ENCODE data around the gene NEDD4L.
"Not testable (repeated sequence)": the region's sequence is repeated elsewhere in the genome, so short reads cannot be mapped to it uniquely, and the experiment has no call there.

Gene NEDD4L

GRCh38 chr18:58275176-58275575 is 231.2 kb downstream of the NEDD4L start:
- no peak overlapping the region for H3K4me3 ChIP-seq (ENCODE audit: low read depth, low read length)
- TF ChIP-seq CTCF (IDR thresholded peaks at IDR 0.05; ENCODE audit: borderline replicate concordance, insufficient read depth, low read depth, low read length) = no peak

- TF ChIP-seq CTCF (IDR thresholded peaks at IDR 0.05; ENCODE audit: borderline replicate concordance, insufficient read depth, low read depth, low read length) = no peak
These were observed 233.0 kb downstream of the NEDD4L start for GRCh38 chr18:58276789-58277739.

DNA sequence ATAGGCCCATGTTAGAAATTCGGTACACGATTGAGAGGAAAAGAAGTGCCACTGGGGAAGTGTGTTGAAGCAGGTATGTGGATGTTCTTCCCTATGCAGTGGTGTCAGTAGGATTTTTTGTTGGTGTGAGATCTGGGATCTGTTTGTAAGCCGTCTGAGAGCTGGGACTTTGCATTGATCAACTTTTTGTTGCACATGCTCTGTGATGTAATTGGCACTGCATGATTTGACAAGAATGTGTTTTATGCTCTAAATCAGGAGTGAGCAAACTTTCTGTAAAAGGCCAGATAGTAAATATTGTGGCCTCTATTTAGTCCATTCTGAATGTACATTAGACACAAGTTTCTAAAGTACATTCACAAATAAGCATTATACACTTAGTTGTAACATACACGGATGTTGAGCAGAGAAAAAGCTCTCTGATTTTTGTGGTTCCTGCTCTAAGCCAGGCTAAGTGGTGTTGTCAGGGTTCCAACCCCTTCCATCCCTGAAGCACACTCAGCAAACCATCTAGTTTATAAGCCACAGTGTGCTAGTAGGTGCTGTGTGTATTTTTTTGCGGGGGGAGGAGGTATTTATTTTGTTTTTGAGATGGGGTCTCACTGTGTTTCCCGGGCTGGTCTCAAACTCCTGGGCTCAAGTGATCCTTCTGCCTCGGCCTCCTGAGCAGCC is 235.6 kb downstream of the NEDD4L start:
- TF ChIP-seq CTCF (IDR thresholded peaks at IDR 0.05; ENCODE audit: borderline replicate concordance, insufficient read depth, low read depth, low read length) = no peak
- no peak overlapping the region for H3K4me3 ChIP-seq (ENCODE audit: low read depth, low read length)

More at GRCh38 chr18:58276789-58277739, 233.0 kb downstream of the NEDD4L start:
- no peak overlapping the region for H3K4me3 ChIP-seq (ENCODE audit: low read depth, low read length)

- H3K4me3 ChIP-seq (ENCODE audit: low read depth, low read length) = no peak overlapping the region
- TF ChIP-seq CTCF (IDR thresholded peaks at IDR 0.05; ENCODE audit: borderline replicate concordance, insufficient read depth, low read depth, low read length) = no peak
These were observed 236.2 kb downstream of the NEDD4L start for GRCh38 chr18:58280191-58280590.

DNA sequence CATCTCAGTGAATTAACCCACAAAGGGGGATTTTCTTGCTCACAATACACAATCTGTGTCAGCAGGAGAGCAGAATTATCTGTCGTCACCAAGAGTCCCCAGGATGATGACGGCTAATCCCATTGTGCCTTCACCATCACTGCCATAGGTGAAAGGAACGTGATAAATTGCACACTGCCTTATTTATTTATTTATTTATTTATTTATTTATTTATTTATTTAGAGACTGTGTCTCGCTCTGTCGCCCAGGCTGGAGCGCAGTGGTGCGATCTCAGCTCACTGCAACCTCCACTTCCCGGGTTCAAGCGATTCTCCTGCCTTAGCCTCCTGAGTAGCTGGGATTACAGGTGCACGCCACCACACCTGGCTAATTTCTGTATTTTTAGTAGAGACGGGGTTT is 238.8 kb downstream of the NEDD4L start:
- not testable (repeated sequence) for H3K4me3 ChIP-seq (ENCODE audit: low read depth, low read length)

- no peak for TF ChIP-seq CTCF (IDR thresholded peaks at IDR 0.05; ENCODE audit: borderline replicate concordance, insufficient read depth, low read depth, low read length)
These were observed 240.8 kb downstream of the NEDD4L start for GRCh38 chr18:58284699-58285448.

GRCh38 chr18:58285449-58286130 is 241.6 kb downstream of the NEDD4L start:
- no peak overlapping the region for H3K4me3 ChIP-seq (ENCODE audit: low read depth, low read length)
- TF ChIP-seq CTCF (IDR thresholded peaks at IDR 0.05; ENCODE audit: borderline replicate concordance, insufficient read depth, low read depth, low read length) = no peak

More at GRCh38 chr18:58284699-58285448, 240.8 kb downstream of the NEDD4L start:
- no peak overlapping the region for H3K4me3 ChIP-seq (ENCODE audit: low read depth, low read length)
